ENCODE data around the gene ITPRID2.

- TF ChIP-seq POLR2AphosphoS5 (IDR thresholded peaks at IDR 0.05; ENCODE audit: low read depth, low read length) (no peak), REST (IDR thresholded peaks at IDR 0.05; ENCODE audit: insufficient read depth in 1 of 2, low read depth in 2 of 2, low read length in 2 of 2) (no peak), SIN3A (IDR thresholded peaks at IDR 0.05; ENCODE audit: borderline replicate concordance, insufficient read depth, low read length) (no peak), TAF1 (IDR thresholded peaks at IDR 0.05; ENCODE audit: borderline replicate concordance, insufficient read depth, low read length) (no peak), FOXP2 (optimal IDR thresholded peaks at IDR 0.05; ENCODE audit: borderline replicate concordance, extremely low read depth, extremely low read length, insufficient read depth) (no peak)
Measured at GRCh38 chr2:181849601-181850000, 41.9 kb upstream of the ITPRID2 start.

All from PFSK-1 (cell line).